Measurements from ENCODE around the gene CLDN20.

DNA sequence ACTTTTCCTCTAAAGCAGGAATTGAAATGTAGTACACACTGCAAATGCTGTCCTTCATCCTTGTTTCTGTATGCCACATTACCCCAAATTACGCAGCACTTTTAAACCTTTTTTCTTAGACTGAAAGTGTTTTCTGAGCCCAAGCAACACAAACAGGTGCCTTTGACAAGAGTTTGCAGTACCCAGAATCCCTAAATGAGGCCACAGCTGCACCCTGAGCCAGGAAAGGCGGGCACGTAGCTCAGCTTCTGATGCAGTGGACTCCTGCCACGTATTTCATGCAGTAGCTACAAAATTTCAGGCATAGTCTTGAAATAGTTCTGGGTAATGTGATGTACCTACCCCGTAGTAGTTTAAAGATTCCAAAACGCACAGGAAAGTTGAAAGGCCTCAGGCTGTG is 31.0 kb upstream of the CLDN20 start:
- TF ChIP-seq HDGF (IDR thresholded peaks at IDR 0.05; ENCODE audit: borderline replicate concordance) (no peak), SP1 (IDR thresholded peaks at IDR 0.05) (no peak), CTBP1 (IDR thresholded peaks at IDR 0.05; ENCODE audit: borderline replicate concordance) (no peak), BHLHE40 (IDR thresholded peaks at IDR 0.05; ENCODE audit: borderline replicate concordance) (no peak), ELF4 (IDR thresholded peaks at IDR 0.05) (no peak), FOXK2 (IDR thresholded peaks at IDR 0.05) (no peak), TARDBP (IDR thresholded peaks at IDR 0.05) (no peak), PKNOX1 (IDR thresholded peaks at IDR 0.05) (no peak)

Data from HEK293T (cell line).